ENCODE results near the gene DKC1.

The DKC1 gene

DNA sequence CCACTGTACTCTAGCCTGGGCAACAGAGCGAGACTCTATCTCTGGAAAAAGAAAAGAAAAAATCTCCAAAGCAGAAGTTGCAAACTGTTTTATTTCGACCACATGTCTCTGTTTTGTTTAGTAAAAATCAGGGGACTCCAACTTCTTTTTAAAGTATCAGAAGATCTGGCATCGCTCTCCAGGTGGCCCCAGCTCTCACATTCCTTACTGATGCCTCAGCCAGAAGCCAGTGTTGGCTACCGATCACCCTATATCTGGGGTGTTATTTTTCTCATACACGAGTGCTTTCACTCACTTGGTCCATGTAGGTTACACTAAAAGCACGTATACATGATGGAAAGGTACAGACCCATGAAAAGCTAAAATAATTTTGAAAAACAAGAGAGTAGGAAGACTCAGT is 34.3 kb downstream of the DKC1 start:
- TF ChIP-seq, protein P1, sequence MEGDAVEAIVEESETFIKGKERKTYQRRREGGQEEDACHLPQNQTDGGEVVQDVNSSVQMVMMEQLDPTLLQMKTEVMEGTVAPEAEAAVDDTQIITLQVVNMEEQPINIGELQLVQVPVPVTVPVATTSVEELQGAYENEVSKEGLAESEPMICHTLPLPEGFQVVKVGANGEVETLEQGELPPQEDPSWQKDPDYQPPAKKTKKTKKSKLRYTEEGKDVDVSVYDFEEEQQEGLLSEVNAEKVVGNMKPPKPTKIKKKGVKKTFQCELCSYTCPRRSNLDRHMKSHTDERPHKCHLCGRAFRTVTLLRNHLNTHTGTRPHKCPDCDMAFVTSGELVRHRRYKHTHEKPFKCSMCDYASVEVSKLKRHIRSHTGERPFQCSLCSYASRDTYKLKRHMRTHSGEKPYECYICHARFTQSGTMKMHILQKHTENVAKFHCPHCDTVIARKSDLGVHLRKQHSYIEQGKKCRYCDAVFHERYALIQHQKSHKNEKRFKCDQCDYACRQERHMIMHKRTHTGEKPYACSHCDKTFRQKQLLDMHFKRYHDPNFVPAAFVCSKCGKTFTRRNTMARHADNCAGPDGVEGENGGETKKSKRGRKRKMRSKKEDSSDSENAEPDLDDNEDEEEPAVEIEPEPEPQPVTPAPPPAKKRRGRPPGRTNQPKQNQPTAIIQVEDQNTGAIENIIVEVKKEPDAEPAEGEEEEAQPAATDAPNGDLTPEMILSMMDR (IDR thresholded peaks at IDR 0.05; ENCODE audit: control insufficient read depth, insufficient read depth, low read depth, low read length, missing control alignments) = no peak
- H3K4me3 ChIP-seq (ENCODE audit: control insufficient read depth, low read depth, low read length) = no peak overlapping the region

DNA sequence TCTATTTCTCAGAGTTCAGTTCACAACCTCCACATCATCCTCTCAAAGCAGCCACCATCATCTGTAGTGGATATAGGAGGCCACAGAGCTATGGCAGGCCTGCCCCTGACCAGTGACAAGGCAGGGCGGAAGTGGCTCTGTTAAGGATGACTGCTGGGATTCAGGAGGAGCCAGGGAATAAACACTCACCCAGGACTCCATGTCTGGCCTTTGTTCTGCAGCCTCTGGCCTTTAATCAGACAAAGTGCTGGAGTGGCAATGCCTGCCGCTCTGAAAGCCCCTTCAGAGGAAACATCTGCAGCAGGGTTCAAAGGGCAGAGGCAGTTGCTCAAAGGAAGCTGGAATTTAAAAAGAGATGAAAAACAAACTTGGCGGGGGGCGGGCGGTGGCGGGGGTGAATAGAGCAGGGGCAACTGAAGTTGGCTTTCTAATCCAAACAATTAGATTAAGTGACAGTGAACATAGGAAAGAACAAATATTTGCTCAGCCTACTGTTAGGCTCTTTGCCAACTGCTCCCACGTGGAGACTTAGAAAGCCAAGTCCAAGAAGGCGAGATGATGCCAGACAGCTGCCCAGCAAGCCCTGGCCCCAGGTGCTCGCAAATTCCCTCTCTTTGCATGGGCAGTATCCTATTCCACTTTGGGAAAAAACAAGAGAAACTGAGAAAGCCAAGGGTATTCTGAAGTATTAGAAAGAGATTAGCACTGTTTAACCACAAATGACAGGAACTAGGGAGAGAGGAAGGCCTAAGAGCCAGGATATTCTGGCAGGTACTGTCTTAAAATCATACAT is 37.1 kb downstream of the DKC1 start:
- TF ChIP-seq, protein P1 (IDR thresholded peaks at IDR 0.05; ENCODE audit: control insufficient read depth, insufficient read depth, low read depth, low read length, missing control alignments) = no peak
- no peak overlapping the region for H3K4me3 ChIP-seq (ENCODE audit: control insufficient read depth, low read depth, low read length)
- no peak for DNase-seq (ENCODE audit: low read depth)

More for the DNA sequence above, 34.3 kb downstream of the DKC1 start:
- no peak for DNase-seq (ENCODE audit: low read depth)

DNA sequence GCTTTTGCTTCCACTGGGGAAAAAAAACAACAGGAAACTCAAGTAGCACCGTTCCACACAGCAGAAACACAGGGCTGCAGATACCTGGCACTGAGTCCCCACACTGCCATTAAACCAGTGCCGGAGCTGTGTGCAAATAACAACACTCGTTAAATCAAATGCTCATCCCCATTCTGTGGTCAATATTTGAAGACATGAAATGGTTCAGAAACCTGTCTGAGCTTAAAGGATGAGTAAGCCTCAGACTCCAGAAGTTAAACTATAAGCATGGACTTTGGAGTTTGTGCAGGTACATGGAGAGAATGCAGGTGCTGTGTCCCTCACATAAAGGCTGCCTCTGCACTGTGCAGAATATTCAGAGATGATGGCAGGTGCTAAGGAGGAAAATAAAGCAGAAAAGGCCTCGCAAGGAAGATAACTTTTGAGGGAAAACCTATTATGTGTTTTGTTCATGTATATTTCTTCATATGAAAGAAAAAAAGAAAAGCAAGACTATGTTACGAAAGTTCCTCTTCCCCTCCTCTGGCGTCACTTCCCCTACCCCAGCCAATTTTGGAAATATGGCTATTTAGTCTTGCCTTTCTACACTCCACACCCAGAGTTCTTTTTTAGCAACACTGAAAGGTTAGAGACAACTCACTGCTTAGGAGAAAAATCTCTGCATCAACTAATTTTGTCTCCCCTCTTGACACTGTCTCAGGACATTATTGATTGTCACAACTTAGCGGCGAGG is 38.0 kb downstream of the DKC1 start:
- DNase-seq (ENCODE audit: low read depth) = no peak
- TF ChIP-seq, protein P1 (IDR thresholded peaks at IDR 0.05; ENCODE audit: control insufficient read depth, insufficient read depth, low read depth, low read length, missing control alignments) = no peak
- no peak overlapping the region for H3K4me3 ChIP-seq (ENCODE audit: control insufficient read depth, low read depth, low read length)

DNA sequence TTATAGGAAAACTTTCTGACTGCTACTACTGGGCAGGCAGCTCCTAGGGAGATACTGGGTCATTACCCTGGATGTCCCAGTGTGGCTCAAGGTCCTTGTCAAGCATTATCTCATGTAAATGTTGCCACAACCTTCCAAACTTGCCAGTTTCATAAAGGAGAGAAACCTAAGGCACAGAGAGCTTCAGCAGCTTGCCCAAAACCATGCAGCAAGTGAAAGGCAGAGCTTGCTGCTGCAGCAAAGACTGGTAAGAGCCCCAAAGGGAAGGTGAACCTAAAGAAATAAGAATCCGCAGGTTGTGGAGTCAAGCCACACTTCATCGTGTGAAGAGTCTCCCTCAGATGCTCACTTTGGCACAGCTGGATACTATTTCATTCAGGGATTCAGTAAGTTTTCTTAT is 40.3 kb downstream of the DKC1 start:
- DNase-seq (ENCODE audit: low read depth) = no peak
- TF ChIP-seq, protein P1 (IDR thresholded peaks at IDR 0.05; ENCODE audit: control insufficient read depth, insufficient read depth, low read depth, low read length, missing control alignments) = no peak
- no peak overlapping the region for H3K4me3 ChIP-seq (ENCODE audit: control insufficient read depth, low read depth, low read length)

DNA sequence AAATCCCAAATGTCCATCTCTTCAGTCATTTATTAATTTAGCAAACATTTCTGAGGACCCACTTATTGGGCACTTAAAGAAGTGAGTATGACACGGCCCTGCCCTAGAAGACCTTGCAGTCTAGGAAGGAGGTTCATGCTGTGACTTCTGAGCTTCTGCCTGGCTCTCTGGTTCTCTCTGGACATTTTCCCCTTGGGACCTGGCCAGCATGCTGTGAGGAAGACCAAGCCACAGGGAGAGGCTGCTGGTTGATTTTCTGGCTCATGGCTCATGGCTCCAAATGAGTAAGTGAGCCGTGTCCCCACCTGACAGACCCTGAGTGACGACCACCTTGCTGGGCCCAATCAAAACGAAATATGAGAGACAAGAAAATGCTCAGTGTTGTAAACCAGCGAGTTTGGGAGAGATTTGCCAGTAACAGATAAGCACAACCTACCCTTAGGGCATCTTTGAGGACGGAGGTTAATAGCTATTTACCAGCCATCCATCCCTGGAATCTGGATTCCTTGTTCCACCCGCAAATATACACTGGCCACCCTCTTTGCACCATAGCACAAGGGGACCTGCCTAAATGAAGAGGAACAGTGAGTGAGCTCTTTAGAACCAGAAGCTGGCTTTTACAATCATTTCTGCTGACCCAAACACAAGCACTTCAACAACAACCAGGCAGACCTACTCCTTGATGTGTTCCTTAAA is 41.7 kb downstream of the DKC1 start:
- no peak for DNase-seq (ENCODE audit: low read depth)
- H3K4me3 ChIP-seq (ENCODE audit: control insufficient read depth, low read depth, low read length) = peak overlapping the region; percentile 73
- TF ChIP-seq, protein P1 (IDR thresholded peaks at IDR 0.05; ENCODE audit: control insufficient read depth, insufficient read depth, low read depth, low read length, missing control alignments) = no peak

DNA sequence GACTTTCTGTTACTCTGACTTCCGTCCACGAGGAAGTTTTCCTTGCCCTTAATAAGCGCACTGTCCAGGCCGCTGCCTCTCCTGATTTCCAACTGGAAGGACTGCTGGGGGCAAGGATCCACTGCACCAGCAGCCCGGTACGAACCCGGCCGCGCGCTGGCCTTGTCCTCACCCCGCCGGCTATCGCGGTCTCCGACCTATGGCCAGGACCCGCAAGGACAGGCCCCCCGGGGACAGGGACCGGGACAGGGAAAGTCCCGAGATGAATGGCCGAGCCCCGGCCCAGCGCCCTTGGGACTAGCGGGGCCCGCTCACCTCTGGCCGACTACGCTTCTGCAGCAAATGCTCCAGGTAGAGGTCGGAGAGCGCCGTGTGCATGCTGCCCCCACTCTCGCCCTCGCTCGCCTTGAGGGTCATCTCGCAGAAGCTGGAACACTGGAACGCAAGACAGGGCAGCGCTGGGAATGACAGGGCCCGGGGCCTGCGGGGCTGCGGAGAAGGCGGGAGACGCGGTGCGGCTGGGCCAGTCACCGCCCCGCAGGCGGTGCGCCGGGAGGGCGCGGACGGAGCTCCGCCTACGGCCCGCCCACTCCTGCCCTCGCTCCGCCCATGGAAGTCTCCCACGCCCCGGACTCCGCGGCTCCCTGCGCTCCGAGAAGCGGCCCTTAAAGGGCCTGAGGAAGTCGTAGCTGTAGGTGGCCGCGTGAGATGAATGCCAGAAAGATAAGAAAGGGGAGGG is 42.5 kb downstream of the DKC1 start, which contains the start of gene MPP1:
Gene MPP1 (minus strand): TSS at position 529 of the 739 bp plus-strand sequence. CDS start 112 bp downstream, at position 417.
- TF ChIP-seq, protein P1 (IDR thresholded peaks at IDR 0.05; ENCODE audit: control insufficient read depth, insufficient read depth, low read depth, low read length, missing control alignments) = no peak
- peak within 1 kb of the TSS; percentile 73 for H3K4me3 ChIP-seq (ENCODE audit: control insufficient read depth, low read depth, low read length)
- DNase-seq (ENCODE audit: low read depth) = no peak
